ENCODE measurements around the gene TOMM40.
"Not testable (repeated sequence)": the region's sequence is repeated elsewhere in the genome, so short reads cannot be mapped to it uniquely, and the experiment has no call there.

The TOMM40 gene

GRCh38 chr19:44882619-44883397 lies 8.2 kb upstream of the TOMM40 start:
- H3K4me1 Mint-ChIP-seq (ENCODE audit: low read depth); H3K4me3 Mint-ChIP-seq; H3K9me3 Mint-ChIP-seq (ENCODE audit: low read depth); H3K36me3 Mint-ChIP-seq; H3K27me3 Mint-ChIP-seq; H3K27ac Mint-ChIP-seq: not testable (repeated sequence)

- H3K27ac Mint-ChIP-seq, result no peak overlapping the region
- no peaks in the 10 kb centered on the region for H3K36me3 Mint-ChIP-seq
- H3K9me3 Mint-ChIP-seq (ENCODE audit: low read depth), result no peaks in the 10 kb centered on the region
- no peaks in the 10 kb centered on the region for H3K27me3 Mint-ChIP-seq
- H3K4me3 Mint-ChIP-seq, result no peak overlapping the region
- H3K4me1 Mint-ChIP-seq (ENCODE audit: low read depth), result peaks cover under 1% of the 10 kb centered on the region
Observed at GRCh38 chr19:44883922-44884321, 7.1 kb upstream of the TOMM40 start.

GRCh38 chr19:44884566-44884965 lies 6.5 kb upstream of the TOMM40 start:
- H3K27me3 Mint-ChIP-seq, result no peaks in the 10 kb centered on the region
- H3K4me1 Mint-ChIP-seq (ENCODE audit: low read depth), result peaks cover 3% of the 10 kb centered on the region
- no peak overlapping the region for H3K27ac Mint-ChIP-seq
- no peaks in the 10 kb centered on the region for H3K9me3 Mint-ChIP-seq (ENCODE audit: low read depth)
- no peaks in the 10 kb centered on the region for H3K36me3 Mint-ChIP-seq
- H3K4me3 Mint-ChIP-seq, result no peak overlapping the region

GRCh38 chr19:44886141-44886540 lies 4.9 kb upstream of the TOMM40 start:
- Mint-ChIP-seq H3K27me3 (no peaks in the 10 kb centered on the region), H3K4me1 (ENCODE audit: low read depth) (peaks cover 9% of the 10 kb centered on the region), H3K9me3 (ENCODE audit: low read depth) (no peaks in the 10 kb centered on the region), H3K4me3 (no peak overlapping the region), H3K36me3 (no peaks in the 10 kb centered on the region), H3K27ac (no peak overlapping the region)

DNA sequence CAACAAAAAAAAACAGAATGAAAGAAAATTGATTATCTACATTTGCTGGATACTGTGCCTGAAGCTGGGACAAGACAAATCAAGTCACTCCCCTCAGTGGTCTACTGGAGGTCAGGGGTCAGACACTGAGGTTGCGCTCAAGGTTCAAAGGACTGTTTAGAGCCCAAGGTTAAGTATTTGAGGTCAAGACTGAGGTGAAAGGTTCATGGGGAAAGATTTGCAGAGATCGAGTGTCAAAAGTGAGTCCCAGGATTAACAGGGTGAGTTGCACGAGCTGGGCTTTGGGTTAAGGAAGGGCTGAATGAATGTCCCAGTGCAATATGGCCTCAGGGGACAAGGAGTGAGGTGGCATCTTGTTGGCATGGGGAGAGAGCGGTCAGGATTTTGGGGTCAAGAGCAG lies 3.4 kb upstream of the TOMM40 start:
- H3K9me3 Mint-ChIP-seq (ENCODE audit: low read depth), result no peaks in the 10 kb centered on the region
- peaks cover 5% of the 10 kb centered on the region for H3K36me3 Mint-ChIP-seq
- H3K4me3 Mint-ChIP-seq, result no peak overlapping the region
- H3K4me1 Mint-ChIP-seq (ENCODE audit: low read depth), result peaks cover 18% of the 10 kb centered on the region
- H3K27me3 Mint-ChIP-seq, result no peaks in the 10 kb centered on the region
- no peak overlapping the region for H3K27ac Mint-ChIP-seq

GRCh38 chr19:44888335-44888734 lies 2.7 kb upstream of the TOMM40 start:
- H3K27me3 Mint-ChIP-seq; H3K27ac Mint-ChIP-seq; H3K36me3 Mint-ChIP-seq; H3K9me3 Mint-ChIP-seq (ENCODE audit: low read depth); H3K4me3 Mint-ChIP-seq: not testable (repeated sequence)
- H3K4me1 Mint-ChIP-seq (ENCODE audit: low read depth), result peaks cover 23% of the 10 kb centered on the region

DNA sequence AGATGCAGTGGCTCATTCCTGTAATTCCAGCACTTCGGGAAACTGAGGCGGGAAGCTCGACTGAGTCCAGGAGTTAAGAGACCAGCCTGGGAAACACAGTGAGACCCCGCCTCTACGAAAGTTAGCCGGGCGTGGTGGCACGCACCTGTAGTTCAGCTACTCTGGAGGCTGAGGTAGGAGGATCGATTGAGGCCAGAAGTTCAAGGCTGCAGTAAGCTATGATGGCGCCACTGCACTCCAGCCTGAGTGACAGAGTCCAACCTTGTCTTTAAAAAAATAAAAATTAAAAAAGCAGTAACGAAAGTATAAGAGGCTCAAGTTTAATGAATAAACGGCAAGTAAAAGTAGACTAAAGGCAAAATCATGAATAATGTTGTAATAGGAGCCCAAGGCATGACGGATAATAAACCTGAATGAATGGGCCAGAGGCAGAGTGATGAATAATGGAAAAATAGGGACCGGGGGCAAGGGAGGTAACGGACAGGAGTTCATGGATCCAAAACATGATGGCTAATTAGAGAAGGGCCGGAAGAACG lies 1.2 kb upstream of the TOMM40 start:
- Mint-ChIP-seq H3K9me3 (ENCODE audit: low read depth) (no peaks in the 10 kb centered on the region), H3K27ac (peak overlapping the region; percentile 99), H3K27me3 (no peaks in the 10 kb centered on the region), H3K4me1 (ENCODE audit: low read depth) (peaks cover 30% of the 10 kb centered on the region), H3K36me3 (peaks cover 5% of the 10 kb centered on the region), H3K4me3 (peak overlapping the region; percentile 85)

GRCh38 chr19:44890366-44891015 lies 563 bp upstream of the TOMM40 start:
- Mint-ChIP-seq H3K27me3 (no peaks in the 10 kb centered on the region), H3K4me3 (peak overlapping the region; percentile 85), H3K4me1 (ENCODE audit: low read depth) (peaks cover 31% of the 10 kb centered on the region), H3K36me3 (peaks cover 5% of the 10 kb centered on the region), H3K27ac (peak overlapping the region; percentile 99), H3K9me3 (ENCODE audit: low read depth) (no peaks in the 10 kb centered on the region)

GRCh38 chr19:44892932-44893331 lies 1.9 kb downstream of the TOMM40 start:
- Mint-ChIP-seq H3K9me3 (ENCODE audit: low read depth) (no peaks in the 10 kb centered on the region), H3K27me3 (no peaks in the 10 kb centered on the region), H3K4me1 (ENCODE audit: low read depth) (peaks cover 34% of the 10 kb centered on the region), H3K36me3 (peaks cover 5% of the 10 kb centered on the region), H3K4me3 (peak overlapping the region; percentile 96), H3K27ac (peak overlapping the region; percentile 72)

DNA sequence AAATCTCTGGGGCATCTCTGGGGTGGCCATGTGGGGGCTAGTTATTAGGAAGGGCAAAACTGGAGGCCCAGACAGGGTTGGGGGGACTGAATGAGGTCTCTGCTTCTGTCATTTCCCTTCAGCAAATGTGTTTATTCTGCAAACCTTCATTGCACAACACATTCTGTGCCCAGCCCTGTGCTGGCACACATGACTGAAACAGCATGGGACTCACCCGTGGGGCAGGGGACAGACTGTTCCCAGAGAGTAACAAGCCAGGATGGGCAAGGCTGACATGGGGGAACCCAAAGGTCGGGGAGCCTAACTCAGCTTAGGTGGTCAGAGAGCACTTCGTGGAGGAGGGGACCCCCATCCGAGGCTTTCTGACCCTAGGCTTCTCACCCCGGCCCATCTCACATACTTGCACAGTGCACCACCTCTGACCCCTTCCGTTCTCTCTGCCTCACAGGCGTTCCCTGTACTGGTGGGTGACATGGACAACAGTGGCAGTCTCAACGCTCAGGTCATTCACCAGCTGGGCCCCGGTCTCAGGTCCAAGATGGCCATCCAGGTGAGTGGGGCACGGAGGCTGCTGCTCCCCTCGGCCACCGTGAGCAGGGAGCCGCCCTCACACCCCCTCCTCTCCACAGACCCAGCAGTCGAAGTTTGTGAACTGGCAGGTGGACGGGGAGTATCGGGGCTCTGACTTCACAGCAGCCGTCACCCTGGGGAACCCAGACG lies 2.4 kb downstream of the TOMM40 start:
- Mint-ChIP-seq H3K36me3 (peaks cover 5% of the 10 kb centered on the region), H3K4me3 (peak overlapping the region; percentile 96), H3K27me3 (no peaks in the 10 kb centered on the region), H3K4me1 (ENCODE audit: low read depth) (peaks cover 34% of the 10 kb centered on the region), H3K9me3 (ENCODE audit: low read depth) (no peaks in the 10 kb centered on the region), H3K27ac (no peak overlapping the region)

DNA sequence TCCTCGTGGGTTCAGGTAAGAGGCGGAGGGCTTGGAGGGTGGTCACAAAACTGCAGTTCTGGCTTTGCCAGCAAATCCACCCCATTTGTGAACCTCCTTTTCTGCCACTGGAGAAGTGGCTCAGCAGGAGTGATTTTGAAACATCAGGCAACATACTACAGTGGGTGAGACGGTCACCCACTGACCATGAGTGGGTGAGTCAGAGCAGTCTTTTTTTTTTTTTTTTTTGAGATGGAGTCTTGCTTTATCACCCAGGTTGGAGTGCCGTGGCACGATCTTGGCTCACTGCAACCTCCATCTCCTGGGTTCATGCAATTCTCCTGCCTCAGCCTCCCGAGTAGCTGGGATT lies 3.0 kb downstream of the TOMM40 start:
- Mint-ChIP-seq H3K36me3 (peaks cover 5% of the 10 kb centered on the region), H3K4me3 (peak overlapping the region; percentile 30), H3K27me3 (no peaks in the 10 kb centered on the region), H3K4me1 (ENCODE audit: low read depth) (peaks cover 32% of the 10 kb centered on the region), H3K9me3 (ENCODE audit: low read depth) (no peaks in the 10 kb centered on the region), H3K27ac (no peak overlapping the region)

DNA sequence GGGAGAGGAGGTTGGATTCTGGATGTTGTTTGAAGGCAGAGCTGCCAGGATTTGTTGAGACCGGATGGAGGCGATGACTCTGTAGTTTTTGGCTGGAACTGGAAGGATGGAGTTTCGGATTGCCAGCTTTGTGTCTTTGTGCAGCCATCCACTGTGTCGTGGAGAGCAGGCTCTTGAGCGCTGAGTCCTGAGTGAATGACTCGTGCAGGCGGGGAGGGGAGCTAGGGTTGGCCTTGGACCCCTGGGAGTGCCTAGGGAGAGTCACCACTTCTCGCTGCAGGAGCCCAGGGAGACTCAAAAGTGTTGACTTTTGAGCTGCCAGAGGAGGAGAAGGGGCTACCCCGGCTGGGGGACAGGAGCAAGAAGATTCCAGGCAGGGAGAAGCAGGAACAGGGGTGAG lies 3.9 kb downstream of the TOMM40 start:
- H3K4me1 Mint-ChIP-seq (ENCODE audit: low read depth), result peaks cover 31% of the 10 kb centered on the region
- peaks cover 5% of the 10 kb centered on the region for H3K36me3 Mint-ChIP-seq
- peak overlapping the region; percentile 42 for H3K4me3 Mint-ChIP-seq
- no peaks in the 10 kb centered on the region for H3K9me3 Mint-ChIP-seq (ENCODE audit: low read depth)
- H3K27ac Mint-ChIP-seq, result no peak overlapping the region
- no peaks in the 10 kb centered on the region for H3K27me3 Mint-ChIP-seq

GRCh38 chr19:44897835-44898234 lies 6.8 kb downstream of the TOMM40 start:
- Mint-ChIP-seq H3K9me3 (ENCODE audit: low read depth) (no peaks in the 10 kb centered on the region), H3K36me3 (peaks cover 3% of the 10 kb centered on the region), H3K4me3 (no peak overlapping the region), H3K4me1 (ENCODE audit: low read depth) (peaks cover 16% of the 10 kb centered on the region), H3K27me3 (no peaks in the 10 kb centered on the region), H3K27ac (no peak overlapping the region)

GRCh38 chr19:44900328-44901244 lies 9.5 kb downstream of the TOMM40 start:
- no peak overlapping the region for H3K4me3 Mint-ChIP-seq
- no peak overlapping the region for H3K27ac Mint-ChIP-seq
- H3K36me3 Mint-ChIP-seq, result peaks cover 3% of the 10 kb centered on the region
- H3K9me3 Mint-ChIP-seq (ENCODE audit: low read depth), result no peaks in the 10 kb centered on the region
- peaks cover 7% of the 10 kb centered on the region for H3K4me1 Mint-ChIP-seq (ENCODE audit: low read depth)
- no peaks in the 10 kb centered on the region for H3K27me3 Mint-ChIP-seq
